Vagina (tissue), 2 donors: Measurements from ENCODE around the gene ISOC2.

Source experiments
- CTCF ChIP-seq, 3 experiments: fragments of 450-650 bp in 2 of 3; fragments of 200-600 bp in 1 of 3; sonication (generic) in 1 of 3; IDR thresholded peaks; one replicate each; pipeline ENCODE4 v1.5.1; 2017 to 2019; ENCODE audit warnings: antibody characterized with exemption in 3 of 3, mild to moderate bottlenecking in 2 of 3, moderate library complexity in 2 of 3
- POLR2A ChIP-seq, 2 donors: fragments of 450-650 bp; IDR thresholded peaks; one replicate each; pipeline ENCODE4 v1.6.1; 2017; ENCODE audit warnings: antibody characterized with exemption in 2 of 2, mild to moderate bottlenecking in 2 of 2, moderate library complexity in 2 of 2
- POLR2AphosphoS5 ChIP-seq, 2 donors: sonication (generic); formaldehyde crosslinking; IDR thresholded peaks; one replicate each; pipeline ENCODE4 v1.9.0; 2017; ENCODE audit warnings: antibody characterized with exemption in 2 of 2, mild to moderate bottlenecking in 2 of 2, low read depth in 1 of 2; ENCODE audit not compliant: insufficient read depth in 1 of 2

GRCh38 chr19:55481794-55482155 lies 20.3 kb upstream of the ISOC2 start:
- TF ChIP-seq CTCF (IDR thresholded peaks at IDR 0.05) (no peak), POLR2AphosphoS5 (IDR thresholded peaks at IDR 0.05; ENCODE audit: insufficient read depth in 1 of 2, low read depth in 1 of 2) (no peak), POLR2A (IDR thresholded peaks at IDR 0.05) (no peak)
